ENCODE data around the gene SLIT3.

Gene SLIT3

GRCh38 chr5:168770036-168770498 lies 530.9 kb downstream of the SLIT3 start:
- H3K9ac ChIP-seq (ENCODE audit: low read depth, low read length) = no peak overlapping the region
- H3K27ac ChIP-seq (ENCODE audit: low read length) = no peak overlapping the region
- H3K79me2 ChIP-seq (ENCODE audit: insufficient read depth, low read length) = no peaks in the 10 kb centered on the region
- DNase-seq (no peak), ATAC-seq (ENCODE audit: insufficient read depth, low read depth) (no peak)
- H4K20me1 ChIP-seq (ENCODE audit: insufficient read depth, low read length) = no peaks in the 10 kb centered on the region
- no peaks in the 10 kb centered on the region for H3K4me1 ChIP-seq (ENCODE audit: insufficient read depth, low read length)
- H2AFZ ChIP-seq (ENCODE audit: low read depth, low read length) = no peak overlapping the region
- H3K36me3 ChIP-seq (ENCODE audit: insufficient read depth, low read length) = no peaks in the 10 kb centered on the region
- no peaks in the 10 kb centered on the region for H3K27me3 ChIP-seq (ENCODE audit: insufficient read depth, low read length, poor library complexity)
- peaks cover 2% of the 10 kb centered on the region for H3K9me3 ChIP-seq (ENCODE audit: insufficient read depth, low read length, severe bottlenecking)
- H3K4me3 ChIP-seq (ENCODE audit: low read depth in 1 of 2, low read length in 2 of 2) = no peak overlapping the region
- TF ChIP-seq CTCF (IDR thresholded peaks at IDR 0.05; ENCODE audit: borderline replicate concordance, extremely low read depth, low read length, poor library complexity, severe bottlenecking) (no peak), EZH2 (IDR thresholded peaks at IDR 0.05; ENCODE audit: borderline replicate concordance, low read depth, low read length, severe bottlenecking) (no peak)
- H3K4me2 ChIP-seq (ENCODE audit: insufficient read depth, low read length) = no peak overlapping the region

GRCh38 chr5:168768172-168768571 lies 532.8 kb downstream of the SLIT3 start:
- Histone ChIP-seq H3K36me3 (ENCODE audit: insufficient read depth, low read length) (no peaks in the 10 kb centered on the region), H3K79me2 (ENCODE audit: insufficient read depth, low read length) (no peaks in the 10 kb centered on the region), H3K4me2 (ENCODE audit: insufficient read depth, low read length) (no peak overlapping the region), H2AFZ (ENCODE audit: low read depth, low read length) (no peak overlapping the region), H3K9me3 (ENCODE audit: insufficient read depth, low read length, severe bottlenecking) (peaks cover 2% of the 10 kb centered on the region), H3K4me1 (ENCODE audit: insufficient read depth, low read length) (no peaks in the 10 kb centered on the region), H4K20me1 (ENCODE audit: insufficient read depth, low read length) (no peaks in the 10 kb centered on the region), H3K4me3 (ENCODE audit: low read depth in 1 of 2, low read length in 2 of 2) (no peak overlapping the region), H3K27ac (ENCODE audit: low read length) (no peak overlapping the region), H3K27me3 (ENCODE audit: insufficient read depth, low read length, poor library complexity) (no peaks in the 10 kb centered on the region), H3K9ac (ENCODE audit: low read depth, low read length) (no peak overlapping the region)
- no peak for TF ChIP-seq EZH2 (IDR thresholded peaks at IDR 0.05; ENCODE audit: borderline replicate concordance, low read depth, low read length, severe bottlenecking)
- no peak for TF ChIP-seq CTCF (IDR thresholded peaks at IDR 0.05; ENCODE audit: borderline replicate concordance, extremely low read depth, low read length, poor library complexity, severe bottlenecking)
- no peak for DNase-seq
- no peak for ATAC-seq (ENCODE audit: insufficient read depth, low read depth)

GRCh38 chr5:168766426-168766700 lies 534.6 kb downstream of the SLIT3 start:
- ATAC-seq (ENCODE audit: insufficient read depth, low read depth) (no peak), DNase-seq (no peak)
- Histone ChIP-seq H3K27ac (ENCODE audit: low read length) (no peak overlapping the region), H4K20me1 (ENCODE audit: insufficient read depth, low read length) (no peaks in the 10 kb centered on the region), H3K4me2 (ENCODE audit: insufficient read depth, low read length) (no peak overlapping the region), H3K79me2 (ENCODE audit: insufficient read depth, low read length) (no peaks in the 10 kb centered on the region), H2AFZ (ENCODE audit: low read depth, low read length) (no peak overlapping the region), H3K4me1 (ENCODE audit: insufficient read depth, low read length) (no peaks in the 10 kb centered on the region), H3K9me3 (ENCODE audit: insufficient read depth, low read length, severe bottlenecking) (peaks cover 2% of the 10 kb centered on the region), H3K9ac (ENCODE audit: low read depth, low read length) (no peak overlapping the region), H3K27me3 (ENCODE audit: insufficient read depth, low read length, poor library complexity) (no peaks in the 10 kb centered on the region), H3K4me3 (ENCODE audit: low read depth in 1 of 2, low read length in 2 of 2) (no peak overlapping the region), H3K36me3 (ENCODE audit: insufficient read depth, low read length) (no peaks in the 10 kb centered on the region)
- TF ChIP-seq EZH2 (IDR thresholded peaks at IDR 0.05; ENCODE audit: borderline replicate concordance, low read depth, low read length, severe bottlenecking) = no peak

- Histone ChIP-seq H3K27ac (ENCODE audit: low read length) (no peak overlapping the region), H3K36me3 (ENCODE audit: insufficient read depth, low read length) (no peaks in the 10 kb centered on the region), H3K4me3 (ENCODE audit: low read depth in 1 of 2, low read length in 2 of 2) (no peak overlapping the region), H4K20me1 (ENCODE audit: insufficient read depth, low read length) (no peaks in the 10 kb centered on the region), H3K9me3 (ENCODE audit: insufficient read depth, low read length, severe bottlenecking) (peaks cover 2% of the 10 kb centered on the region), H3K9ac (ENCODE audit: low read depth, low read length) (no peak overlapping the region), H3K79me2 (ENCODE audit: insufficient read depth, low read length) (no peaks in the 10 kb centered on the region), H3K4me1 (ENCODE audit: insufficient read depth, low read length) (no peaks in the 10 kb centered on the region), H2AFZ (ENCODE audit: low read depth, low read length) (no peak overlapping the region), H3K4me2 (ENCODE audit: insufficient read depth, low read length) (no peak overlapping the region), H3K27me3 (ENCODE audit: insufficient read depth, low read length, poor library complexity) (no peaks in the 10 kb centered on the region)
- TF ChIP-seq EZH2 (IDR thresholded peaks at IDR 0.05; ENCODE audit: borderline replicate concordance, low read depth, low read length, severe bottlenecking) (no peak), CTCF (IDR thresholded peaks at IDR 0.05; ENCODE audit: borderline replicate concordance, extremely low read depth, low read length, poor library complexity, severe bottlenecking) (no peak)
- no peak for ATAC-seq (ENCODE audit: insufficient read depth, low read depth)
- DNase-seq = no peak
Observed at GRCh38 chr5:168765551-168766425, 535.2 kb downstream of the SLIT3 start.

All from DND-41 (cell line).